PFSK-1 (cell line): ENCODE data around the gene TCF4.

Experiments used
- FOXP2 ChIP-seq: optimal IDR thresholded peaks from 2 replicates; pipeline ENCODE3; 2011; ENCODE audit warnings: borderline replicate concordance, control low read depth, inconsistent platforms; ENCODE audit not compliant: insufficient read depth; ENCODE audit errors: extremely low read length, extremely low read depth
- POLR2AphosphoS5 ChIP-seq: IDR thresholded peaks from 2 replicates; pipeline ENCODE4 v1.6.1; 2012; ENCODE audit warnings: low read depth, mild to moderate bottlenecking, control low read depth, low read length, moderate library complexity
- SIN3A ChIP-seq: IDR thresholded peaks from 2 replicates; pipeline ENCODE4 v1.6.1; 2012; ENCODE audit warnings: mild to moderate bottlenecking, low read length, moderate library complexity, borderline replicate concordance; ENCODE audit not compliant: insufficient read depth
- TAF1 ChIP-seq: IDR thresholded peaks from 2 replicates; pipeline ENCODE4 v1.6.1; 2012; ENCODE audit warnings: low read length, control low read depth, borderline replicate concordance; ENCODE audit not compliant: insufficient read depth
- TF ChIP-seq, protein P1 (sequence below), 2 experiments: IDR thresholded peaks; 2 replicates each; pipeline versions ENCODE4 v1.6.1 to v1.8.0; 2011 to 2012; ENCODE audit warnings: low read depth in 2 of 2, low read length in 2 of 2, control low read depth in 1 of 2, inconsistent platforms in 1 of 2, mild to moderate bottlenecking in 1 of 2, moderate library complexity in 1 of 2; ENCODE audit not compliant: insufficient read depth in 1 of 2

TCF4 gene

DNA sequence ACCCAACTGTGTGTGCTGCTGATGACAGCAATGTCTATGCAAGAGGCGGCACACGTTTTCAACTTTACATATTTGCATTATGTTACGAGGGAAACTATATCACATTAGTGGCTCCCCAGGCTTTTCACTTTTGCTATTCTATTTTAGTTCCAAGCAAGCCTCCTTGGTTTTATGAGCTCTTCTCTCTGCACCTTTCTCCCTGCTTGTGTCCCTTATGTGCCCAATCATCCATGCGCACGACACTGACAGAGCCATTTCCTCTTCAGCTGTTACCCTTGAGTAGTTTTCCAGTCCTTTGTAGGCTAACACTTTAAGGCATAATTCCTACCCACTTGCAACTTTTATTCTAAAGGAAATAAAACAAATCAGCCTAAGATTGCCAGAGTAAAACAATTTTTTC lies 154.3 kb downstream of the TCF4 start:
- no peak for TF ChIP-seq SIN3A
- TF ChIP-seq, protein P1, sequence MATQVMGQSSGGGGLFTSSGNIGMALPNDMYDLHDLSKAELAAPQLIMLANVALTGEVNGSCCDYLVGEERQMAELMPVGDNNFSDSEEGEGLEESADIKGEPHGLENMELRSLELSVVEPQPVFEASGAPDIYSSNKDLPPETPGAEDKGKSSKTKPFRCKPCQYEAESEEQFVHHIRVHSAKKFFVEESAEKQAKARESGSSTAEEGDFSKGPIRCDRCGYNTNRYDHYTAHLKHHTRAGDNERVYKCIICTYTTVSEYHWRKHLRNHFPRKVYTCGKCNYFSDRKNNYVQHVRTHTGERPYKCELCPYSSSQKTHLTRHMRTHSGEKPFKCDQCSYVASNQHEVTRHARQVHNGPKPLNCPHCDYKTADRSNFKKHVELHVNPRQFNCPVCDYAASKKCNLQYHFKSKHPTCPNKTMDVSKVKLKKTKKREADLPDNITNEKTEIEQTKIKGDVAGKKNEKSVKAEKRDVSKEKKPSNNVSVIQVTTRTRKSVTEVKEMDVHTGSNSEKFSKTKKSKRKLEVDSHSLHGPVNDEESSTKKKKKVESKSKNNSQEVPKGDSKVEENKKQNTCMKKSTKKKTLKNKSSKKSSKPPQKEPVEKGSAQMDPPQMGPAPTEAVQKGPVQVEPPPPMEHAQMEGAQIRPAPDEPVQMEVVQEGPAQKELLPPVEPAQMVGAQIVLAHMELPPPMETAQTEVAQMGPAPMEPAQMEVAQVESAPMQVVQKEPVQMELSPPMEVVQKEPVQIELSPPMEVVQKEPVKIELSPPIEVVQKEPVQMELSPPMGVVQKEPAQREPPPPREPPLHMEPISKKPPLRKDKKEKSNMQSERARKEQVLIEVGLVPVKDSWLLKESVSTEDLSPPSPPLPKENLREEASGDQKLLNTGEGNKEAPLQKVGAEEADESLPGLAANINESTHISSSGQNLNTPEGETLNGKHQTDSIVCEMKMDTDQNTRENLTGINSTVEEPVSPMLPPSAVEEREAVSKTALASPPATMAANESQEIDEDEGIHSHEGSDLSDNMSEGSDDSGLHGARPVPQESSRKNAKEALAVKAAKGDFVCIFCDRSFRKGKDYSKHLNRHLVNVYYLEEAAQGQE (IDR thresholded peaks at IDR 0.05; ENCODE audit: insufficient read depth in 1 of 2, low read depth in 2 of 2, low read length in 2 of 2), result no peak
- no peak for TF ChIP-seq POLR2AphosphoS5
- no peak for TF ChIP-seq FOXP2
- no peak for TF ChIP-seq TAF1

DNA sequence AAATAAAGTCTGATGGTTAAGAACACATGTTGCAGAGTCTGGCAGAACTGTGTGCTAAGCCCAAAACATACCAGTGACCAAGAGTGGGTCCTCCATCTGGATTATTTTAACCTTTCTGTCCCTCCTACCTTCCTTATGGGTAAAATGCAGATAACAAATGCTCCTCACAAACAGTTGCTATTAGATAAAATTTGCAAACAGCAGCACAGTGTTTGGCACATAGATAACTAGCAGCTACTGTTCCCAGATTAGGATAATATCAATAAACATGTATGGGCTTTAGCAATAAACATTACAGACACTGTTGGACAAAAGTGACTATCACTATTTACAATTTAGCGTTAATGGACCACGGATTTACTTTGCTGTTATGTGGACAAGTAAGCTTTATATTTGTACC lies 154.9 kb downstream of the TCF4 start:
- TF ChIP-seq, protein P1 (IDR thresholded peaks at IDR 0.05; ENCODE audit: insufficient read depth in 1 of 2, low read depth in 2 of 2, low read length in 2 of 2), result no peak
- TF ChIP-seq SIN3A (no peak), TAF1 (no peak), POLR2AphosphoS5 (no peak), FOXP2 (no peak)

DNA sequence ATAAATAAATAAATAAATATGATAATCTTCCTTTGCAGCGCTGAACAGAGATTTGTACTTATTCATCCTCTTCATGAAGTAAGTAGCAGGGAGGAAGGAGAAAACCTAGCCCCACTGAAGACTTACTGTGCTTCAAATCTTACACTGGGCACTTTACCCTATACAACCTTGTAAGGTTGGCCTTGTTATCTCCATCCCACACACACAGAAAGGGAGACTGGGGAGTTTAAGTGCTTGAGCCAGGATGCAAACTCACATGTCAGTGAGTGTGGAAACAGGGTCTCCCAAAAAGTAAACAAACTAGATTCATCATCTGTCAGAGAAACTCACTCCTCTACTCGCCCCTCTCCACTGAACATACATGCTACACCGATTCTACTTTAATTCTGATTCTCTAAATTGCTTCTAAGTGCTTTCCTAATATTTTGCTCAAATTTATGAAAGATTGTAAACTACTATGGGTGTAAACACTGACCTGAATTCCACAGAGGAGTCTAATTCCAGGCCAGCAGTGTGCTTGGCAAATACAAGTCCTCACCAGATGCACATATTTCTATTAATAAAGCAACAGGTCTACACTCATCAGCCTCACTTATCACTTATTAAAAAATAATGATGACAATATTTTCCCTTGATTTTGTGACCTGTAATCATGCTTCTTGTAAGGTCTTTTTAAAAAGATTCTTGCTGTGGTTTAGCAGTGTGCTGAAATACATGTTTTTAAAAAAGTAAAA lies 155.5 kb downstream of the TCF4 start:
- TF ChIP-seq SIN3A (no peak), POLR2AphosphoS5 (no peak), FOXP2 (no peak), TAF1 (no peak)
- TF ChIP-seq, protein P1 (IDR thresholded peaks at IDR 0.05; ENCODE audit: insufficient read depth in 1 of 2, low read depth in 2 of 2, low read length in 2 of 2), result no peak

DNA sequence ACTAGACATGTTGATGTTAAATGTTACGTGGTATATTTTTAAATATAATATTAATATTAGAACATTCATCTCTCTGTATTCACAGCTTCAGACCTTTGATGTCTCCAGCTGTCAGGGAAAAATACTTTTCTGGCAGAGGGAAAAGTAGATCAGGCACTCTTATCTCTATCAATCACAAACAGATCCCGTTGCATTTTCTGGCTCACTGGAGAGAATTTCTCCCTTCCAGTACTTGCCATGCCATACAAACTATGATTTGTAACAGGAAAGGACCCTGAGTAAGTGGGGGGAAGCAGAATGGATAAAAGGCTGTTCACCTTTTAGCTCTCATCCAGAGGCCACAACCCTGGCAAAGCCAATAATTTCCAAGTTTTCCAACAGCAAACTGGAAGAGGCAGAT lies 158.0 kb downstream of the TCF4 start:
- TF ChIP-seq FOXP2, result no peak
- TF ChIP-seq, protein P1 (IDR thresholded peaks at IDR 0.05; ENCODE audit: insufficient read depth in 1 of 2, low read depth in 2 of 2, low read length in 2 of 2), result no peak
- TF ChIP-seq SIN3A, result no peak
- no peak for TF ChIP-seq POLR2AphosphoS5
- no peak for TF ChIP-seq TAF1

DNA sequence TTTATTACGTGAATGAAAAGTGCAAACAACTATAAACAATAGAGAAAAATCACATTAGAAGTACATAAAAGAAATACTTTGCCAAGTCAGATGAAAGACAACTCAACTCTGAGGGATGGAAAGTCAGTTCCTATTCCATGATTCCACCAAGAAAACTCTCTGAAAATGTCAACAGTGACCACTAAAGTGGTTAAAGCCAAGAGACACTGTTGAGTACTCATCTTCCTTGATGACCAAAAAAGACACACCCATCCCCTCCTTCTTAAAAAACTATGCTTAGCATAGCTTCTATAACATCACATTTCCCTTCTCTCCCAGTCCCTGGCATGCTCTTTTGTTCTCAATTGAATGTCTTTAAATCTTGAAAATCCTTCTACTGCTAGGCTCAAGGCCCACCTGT lies 160.0 kb downstream of the TCF4 start:
- TF ChIP-seq, protein P1 (IDR thresholded peaks at IDR 0.05; ENCODE audit: insufficient read depth in 1 of 2, low read depth in 2 of 2, low read length in 2 of 2), result no peak
- TF ChIP-seq TAF1, result no peak
